ENCODE results near the gene PAAF1.

Gene PAAF1

DNA sequence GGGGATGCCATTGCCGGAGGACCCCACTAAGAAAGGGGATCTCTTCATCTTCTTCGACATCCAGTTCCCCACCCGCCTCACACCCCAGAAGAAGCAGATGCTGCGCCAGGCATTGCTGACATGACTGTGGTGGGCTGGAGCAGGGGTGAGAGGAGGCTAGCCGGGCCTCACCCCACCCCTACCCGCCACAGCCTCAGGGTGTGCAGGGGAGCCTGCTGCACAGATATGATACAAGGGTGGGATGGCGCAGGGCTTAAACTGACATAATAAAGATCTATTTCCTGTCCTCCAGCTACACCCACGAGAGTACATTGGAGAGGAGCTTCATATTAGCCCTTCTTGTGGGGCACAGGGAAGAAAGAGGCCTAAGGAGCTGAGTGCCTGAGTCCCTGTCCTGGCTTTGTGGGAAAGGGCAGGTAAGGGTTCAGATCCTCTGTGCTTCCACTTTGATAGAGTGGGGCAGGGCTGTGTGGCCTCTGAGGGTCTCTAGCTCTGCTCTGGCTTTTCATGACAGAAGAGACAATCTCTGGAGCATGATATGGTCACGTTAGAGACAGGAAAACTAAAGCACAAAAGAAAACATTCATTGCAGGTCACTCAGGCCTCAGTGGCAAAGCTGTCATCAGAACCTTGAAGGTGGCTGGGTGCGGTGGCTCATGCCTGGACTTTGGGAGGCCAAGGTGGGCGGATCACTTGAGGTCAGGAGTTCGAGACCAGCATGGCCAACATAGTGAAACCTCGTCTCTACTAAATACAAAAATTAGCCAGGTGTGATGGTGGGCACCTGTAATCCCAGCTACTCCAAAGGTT lies 93.4 kb downstream of the PAAF1 start:
- no peaks in the 10 kb centered on the region for H3K9me2 ChIP-seq (replicated peaks; ENCODE audit: control insufficient read depth, low read length)
- H3K27ac ChIP-seq (ENCODE audit: low read depth, low read length): no peak overlapping the region
- peaks cover 5% of the 10 kb centered on the region; the same call in 1 of the 2 replicates for H3K27me3 ChIP-seq (ENCODE audit: control insufficient read depth, low read length)
- peaks cover 37% of the 10 kb centered on the region for H3F3A ChIP-seq (ENCODE audit: control insufficient read depth, insufficient read depth)
- H3K4me1 ChIP-seq (ENCODE audit: control insufficient read depth, low read length): peaks cover 36% of the 10 kb centered on the region
- H3K9me3 ChIP-seq (ENCODE audit: control insufficient read depth, insufficient read depth, low read length): no peaks in the 10 kb centered on the region
- peaks cover 15% of the 10 kb centered on the region for H3K36me3 ChIP-seq (ENCODE audit: control insufficient read depth, low read length)
- H4K20me1 ChIP-seq (ENCODE audit: control insufficient read depth, insufficient read depth, low read depth, low read length): no peaks in the 10 kb centered on the region
- no peak for TF ChIP-seq EZH2phosphoT487 (IDR thresholded peaks at IDR 0.05; ENCODE audit: borderline replicate concordance, low read length)
- TF ChIP-seq, protein P1, sequence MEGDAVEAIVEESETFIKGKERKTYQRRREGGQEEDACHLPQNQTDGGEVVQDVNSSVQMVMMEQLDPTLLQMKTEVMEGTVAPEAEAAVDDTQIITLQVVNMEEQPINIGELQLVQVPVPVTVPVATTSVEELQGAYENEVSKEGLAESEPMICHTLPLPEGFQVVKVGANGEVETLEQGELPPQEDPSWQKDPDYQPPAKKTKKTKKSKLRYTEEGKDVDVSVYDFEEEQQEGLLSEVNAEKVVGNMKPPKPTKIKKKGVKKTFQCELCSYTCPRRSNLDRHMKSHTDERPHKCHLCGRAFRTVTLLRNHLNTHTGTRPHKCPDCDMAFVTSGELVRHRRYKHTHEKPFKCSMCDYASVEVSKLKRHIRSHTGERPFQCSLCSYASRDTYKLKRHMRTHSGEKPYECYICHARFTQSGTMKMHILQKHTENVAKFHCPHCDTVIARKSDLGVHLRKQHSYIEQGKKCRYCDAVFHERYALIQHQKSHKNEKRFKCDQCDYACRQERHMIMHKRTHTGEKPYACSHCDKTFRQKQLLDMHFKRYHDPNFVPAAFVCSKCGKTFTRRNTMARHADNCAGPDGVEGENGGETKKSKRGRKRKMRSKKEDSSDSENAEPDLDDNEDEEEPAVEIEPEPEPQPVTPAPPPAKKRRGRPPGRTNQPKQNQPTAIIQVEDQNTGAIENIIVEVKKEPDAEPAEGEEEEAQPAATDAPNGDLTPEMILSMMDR (IDR thresholded peaks at IDR 0.05; ENCODE audit: low read depth, low read length, poor library complexity, severe bottlenecking): no peak
- H3K4me2 ChIP-seq (ENCODE audit: low read length): no peak overlapping the region
- no peaks in the 10 kb centered on the region for H3K79me2 ChIP-seq (ENCODE audit: control insufficient read depth, low read length)
- no peak overlapping the region for H3K4me3 ChIP-seq (ENCODE audit: low read length)

DNA sequence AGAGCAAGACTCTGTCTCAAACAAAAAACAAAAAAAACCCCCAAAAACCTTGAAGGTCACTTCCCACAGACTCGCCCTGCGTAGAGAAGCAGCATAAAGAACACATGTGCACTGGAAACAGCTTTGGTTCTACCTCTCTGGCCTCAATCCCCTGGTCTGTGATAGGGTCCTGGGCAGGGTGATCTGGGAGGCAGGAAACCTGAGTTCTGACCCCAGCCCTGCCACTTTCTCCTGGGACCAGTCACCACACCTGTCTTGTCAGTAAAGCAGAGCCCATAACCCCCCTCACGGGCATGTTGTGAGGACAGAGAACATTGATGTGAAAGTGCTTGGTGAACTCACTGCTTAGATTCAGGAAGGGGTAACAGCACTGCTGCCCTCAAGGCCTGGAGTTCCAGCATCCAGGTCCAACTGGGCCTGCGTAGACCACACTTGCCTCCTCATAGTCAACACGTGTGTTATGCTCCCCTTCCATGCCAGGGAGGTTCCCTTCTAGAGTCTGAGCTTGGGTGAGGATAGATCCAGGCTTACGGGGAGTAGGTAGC lies 94.4 kb downstream of the PAAF1 start:
- Histone ChIP-seq H3K4me1 (ENCODE audit: control insufficient read depth, low read length) (peaks cover 39% of the 10 kb centered on the region), H3K9me2 (replicated peaks; ENCODE audit: control insufficient read depth, low read length) (no peaks in the 10 kb centered on the region), H3F3A (ENCODE audit: control insufficient read depth, insufficient read depth) (peaks cover 47% of the 10 kb centered on the region), H3K4me3 (ENCODE audit: low read length) (no peak overlapping the region), H3K27ac (ENCODE audit: low read depth, low read length) (peak overlapping the region; percentile 3; the same call in 1 of the 2 replicates), H4K20me1 (ENCODE audit: control insufficient read depth, insufficient read depth, low read depth, low read length) (0 out of 2 replicates have a peak, but pooled peaks cover under 1% of the 10 kb centered on the region), H3K79me2 (ENCODE audit: control insufficient read depth, low read length) (no peaks in the 10 kb centered on the region), H3K27me3 (ENCODE audit: control insufficient read depth, low read length) (no peaks in the 10 kb centered on the region), H3K9me3 (ENCODE audit: control insufficient read depth, insufficient read depth, low read length) (no peaks in the 10 kb centered on the region), H3K4me2 (ENCODE audit: low read length) (no peak overlapping the region), H3K36me3 (ENCODE audit: control insufficient read depth, low read length) (peaks cover 25% of the 10 kb centered on the region)
- TF ChIP-seq EZH2phosphoT487 (IDR thresholded peaks at IDR 0.05; ENCODE audit: borderline replicate concordance, low read length): no peak
- TF ChIP-seq, protein P1 (IDR thresholded peaks at IDR 0.05; ENCODE audit: low read depth, low read length, poor library complexity, severe bottlenecking): no peak

GRCh38 chr11:73972187-73972586 lies 95.4 kb downstream of the PAAF1 start:
- Histone ChIP-seq H3K36me3 (ENCODE audit: control insufficient read depth, low read length) (peaks cover 34% of the 10 kb centered on the region), H3K9me3 (ENCODE audit: control insufficient read depth, insufficient read depth, low read length) (no peaks in the 10 kb centered on the region), H3K27ac (ENCODE audit: low read depth, low read length) (peak overlapping the region; percentile 36), H4K20me1 (ENCODE audit: control insufficient read depth, insufficient read depth, low read depth, low read length) (peaks cover 10% of the 10 kb centered on the region), H3F3A (ENCODE audit: control insufficient read depth, insufficient read depth) (peaks cover 56% of the 10 kb centered on the region), H3K4me2 (ENCODE audit: low read length) (no peak overlapping the region), H3K4me1 (ENCODE audit: control insufficient read depth, low read length) (peaks cover 46% of the 10 kb centered on the region), H3K9me2 (replicated peaks; ENCODE audit: control insufficient read depth, low read length) (no peaks in the 10 kb centered on the region), H3K4me3 (ENCODE audit: low read length) (no peak overlapping the region), H3K79me2 (ENCODE audit: control insufficient read depth, low read length) (peaks cover 2% of the 10 kb centered on the region), H3K27me3 (ENCODE audit: control insufficient read depth, low read length) (no peaks in the 10 kb centered on the region)
- TF ChIP-seq EZH2phosphoT487 (IDR thresholded peaks at IDR 0.05; ENCODE audit: borderline replicate concordance, low read length): no peak
- TF ChIP-seq, protein P1 (IDR thresholded peaks at IDR 0.05; ENCODE audit: low read depth, low read length, poor library complexity, severe bottlenecking): no peak

Data from DOHH2 (cell line).